Effector CD4-positive, alpha-beta T cell (primary cell): Measurements from ENCODE around the gene PLD4.
"Not testable (repeated sequence)": the region's sequence is repeated elsewhere in the genome, so short reads cannot be mapped to it uniquely, and the experiment has no call there.

Experiments
- DNase-seq: peaks from one replicate; pipeline ENCODE4 v3.0.0-alpha.2; 2020

Gene PLD4

GRCh38 chr14:104886690-104887622 is 37.7 kb upstream of the PLD4 start:
- DNase-seq = peak; percentile 1

- DNase-seq = no peak
Observed at GRCh38 chr14:104887623-104888488, 36.8 kb upstream of the PLD4 start.

- DNase-seq = peak; percentile 1
Observed at GRCh38 chr14:104888489-104889374, 35.9 kb upstream of the PLD4 start.

GRCh38 chr14:104889375-104889757 is 35.3 kb upstream of the PLD4 start:
- peak; percentile 1 for DNase-seq

GRCh38 chr14:104890292-104890691 is 34.4 kb upstream of the PLD4 start:
- DNase-seq = not testable (repeated sequence)

- no peak for DNase-seq
Observed at GRCh38 chr14:104891121-104891551, 33.5 kb upstream of the PLD4 start.

GRCh38 chr14:104891664-104892530 is 32.8 kb upstream of the PLD4 start:
- no peak for DNase-seq

- DNase-seq = no peak
Observed at GRCh38 chr14:104892531-104893434, 31.9 kb upstream of the PLD4 start.

GRCh38 chr14:104893435-104894207 is 31.1 kb upstream of the PLD4 start:
- DNase-seq = peak; percentile 1

- no peak for DNase-seq
Observed at GRCh38 chr14:104894331-104895206, 30.1 kb upstream of the PLD4 start.

GRCh38 chr14:104895207-104895785 is 29.4 kb upstream of the PLD4 start:
- peak; percentile 1 for DNase-seq

- DNase-seq = peak; percentile 1
Observed at GRCh38 chr14:104895786-104896661, 28.7 kb upstream of the PLD4 start.

- DNase-seq = no peak
Observed at GRCh38 chr14:104897330-104898194, 27.1 kb upstream of the PLD4 start.

GRCh38 chr14:104898195-104898558 is 26.5 kb upstream of the PLD4 start:
- DNase-seq = no peak

- DNase-seq = no peak
Observed at GRCh38 chr14:104898870-104899510, 25.7 kb upstream of the PLD4 start.

- no peak for DNase-seq
Observed at GRCh38 chr14:104899781-104900180, 24.9 kb upstream of the PLD4 start.
